ENCODE results near the gene PUS7L.

DNA sequence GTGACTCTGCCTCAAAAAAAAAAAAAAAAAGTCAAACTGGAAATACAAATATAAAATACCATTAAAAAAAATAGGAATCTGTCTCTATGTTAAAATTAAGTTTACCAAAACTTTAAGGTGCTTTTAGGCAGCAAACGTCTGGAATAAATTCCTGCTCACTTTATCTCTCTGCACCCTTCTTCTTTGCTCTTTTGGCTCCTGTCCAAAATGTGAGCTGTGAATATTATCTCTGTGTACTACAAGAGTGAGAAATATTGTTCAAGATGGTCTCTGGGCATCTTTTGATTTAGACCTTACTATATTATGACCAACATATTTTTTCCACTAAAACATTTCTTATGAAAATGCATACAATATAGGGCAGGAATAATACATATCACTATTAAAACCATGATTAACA is 63.7 kb downstream of the PUS7L start:
- TF ChIP-seq ZFP3 (CRISPR knock-in tag; IDR thresholded peaks at IDR 0.05) = no peak
- no peak for TF ChIP-seq ZFP30 (CRISPR knock-in tag; IDR thresholded peaks at IDR 0.05)
- TF ChIP-seq ZNF8 (CRISPR knock-in tag; IDR thresholded peaks at IDR 0.05) = no peak
- TF ChIP-seq PATZ1 (CRISPR knock-in tag; IDR thresholded peaks at IDR 0.05; ENCODE audit: borderline replicate concordance) = no peak
- TF ChIP-seq GLIS3 (CRISPR knock-in tag; IDR thresholded peaks at IDR 0.05) = no peak
- no peak for TF ChIP-seq RARB (CRISPR knock-in tag; IDR thresholded peaks at IDR 0.05)
- TF ChIP-seq CSDC2 (CRISPR knock-in tag; IDR thresholded peaks at IDR 0.05) = no peak
- no peak for TF ChIP-seq ARNTL (CRISPR knock-in tag; IDR thresholded peaks at IDR 0.05; ENCODE audit: borderline replicate concordance, low read depth)
- no peak for TF ChIP-seq BACH2 (CRISPR knock-in tag; IDR thresholded peaks at IDR 0.05; ENCODE audit: borderline replicate concordance)
- no peak for TF ChIP-seq CREB5 (CRISPR knock-in tag; IDR thresholded peaks at IDR 0.05; ENCODE audit: low read depth)
- TF ChIP-seq ZC3H10 (CRISPR knock-in tag; IDR thresholded peaks at IDR 0.05) = no peak
- TF ChIP-seq TCF4 (CRISPR knock-in tag; IDR thresholded peaks at IDR 0.05; ENCODE audit: borderline replicate concordance) = no peak
- no peak for TF ChIP-seq ZNF70 (CRISPR knock-in tag; IDR thresholded peaks at IDR 0.05)

Measured in SK-N-SH treated with all-trans-retinoic acid at 6 μM for 48 hours (cell line).